GM23338 (cell line): ENCODE results near the gene PPFIBP1.
"Not testable (repeated sequence)": the region's sequence is repeated elsewhere in the genome, so short reads cannot be mapped to it uniquely, and the experiment has no call there.

Experiments used
- EZH2 ChIP-seq: fragments of 200-600 bp; sonication (generic); IDR thresholded peaks from one replicate; pipeline ENCODE4 v1.8.0; 2017; ENCODE audit warnings: antibody characterized with exemption, mild to moderate bottlenecking, low read depth; ENCODE audit not compliant: unreplicated experiment
- EZH2phosphoT487 ChIP-seq: fragments of 200-600 bp; sonication (generic); IDR thresholded peaks from one replicate; pipeline ENCODE4 v1.8.1; 2018; ENCODE audit warnings: antibody characterized with exemption; ENCODE audit not compliant: unreplicated experiment
- JUNB ChIP-seq: IDR thresholded peaks from one replicate; pipeline ENCODE4 v1.6.1; 2016; ENCODE audit warnings: antibody characterized with exemption; ENCODE audit not compliant: unreplicated experiment
- POLR2AphosphoS5 ChIP-seq: IDR thresholded peaks from 2 replicates; pipeline ENCODE4 v1.6.1; 2016; ENCODE audit warnings: antibody characterized with exemption, low read depth
- ZNF114 ChIP-seq: fragments of 250-450 bp; sonication (Bioruptor Pico); IDR thresholded peaks from 2 replicates; pipeline ENCODE4 v1.5.0; 2020; ENCODE audit warnings: mild to moderate bottlenecking, moderate library complexity
- TF ChIP-seq, protein P1 (sequence below): IDR thresholded peaks from one replicate; pipeline ENCODE4 v1.6.1; 2018; ENCODE audit warnings: antibody characterized with exemption; ENCODE audit not compliant: unreplicated experiment
- TF ChIP-seq, protein P2 (sequence below), 2 experiments: fragments of 200-600 bp in 1 of 2; sonication (generic) in 1 of 2; conservative IDR thresholded peaks; 2 replicates each; pipeline versions ENCODE4 v1.5.1 to v1.6.1; 2016 to 2017; ENCODE audit warnings: antibody characterized with exemption in 2 of 2, low read depth in 2 of 2, mild to moderate bottlenecking in 2 of 2, moderate library complexity in 1 of 2

DNA sequence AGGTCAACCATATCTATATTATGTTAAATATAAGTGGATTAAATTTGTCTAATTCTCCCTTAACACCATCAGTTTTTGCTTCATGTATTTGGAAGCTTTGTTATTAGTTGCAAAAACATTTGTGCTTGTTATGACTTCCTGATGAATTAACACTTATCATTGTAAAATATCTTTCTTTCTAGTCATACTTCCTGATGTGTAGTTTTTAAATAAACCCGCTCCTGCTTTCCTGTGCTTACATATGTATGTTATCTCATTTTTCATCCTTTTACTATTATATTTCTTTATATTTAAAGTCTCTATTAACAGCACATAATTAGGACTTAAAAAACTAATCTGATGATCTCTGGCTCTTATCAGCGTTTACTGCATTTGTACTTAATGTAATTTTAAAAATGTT, 106.2 kb downstream of the PPFIBP1 start:
- not testable (repeated sequence) for TF ChIP-seq POLR2AphosphoS5; ZNF114 (CRISPR knock-in tag); JUNB; EZH2phosphoT487; EZH2
- TF ChIP-seq, protein P1, sequence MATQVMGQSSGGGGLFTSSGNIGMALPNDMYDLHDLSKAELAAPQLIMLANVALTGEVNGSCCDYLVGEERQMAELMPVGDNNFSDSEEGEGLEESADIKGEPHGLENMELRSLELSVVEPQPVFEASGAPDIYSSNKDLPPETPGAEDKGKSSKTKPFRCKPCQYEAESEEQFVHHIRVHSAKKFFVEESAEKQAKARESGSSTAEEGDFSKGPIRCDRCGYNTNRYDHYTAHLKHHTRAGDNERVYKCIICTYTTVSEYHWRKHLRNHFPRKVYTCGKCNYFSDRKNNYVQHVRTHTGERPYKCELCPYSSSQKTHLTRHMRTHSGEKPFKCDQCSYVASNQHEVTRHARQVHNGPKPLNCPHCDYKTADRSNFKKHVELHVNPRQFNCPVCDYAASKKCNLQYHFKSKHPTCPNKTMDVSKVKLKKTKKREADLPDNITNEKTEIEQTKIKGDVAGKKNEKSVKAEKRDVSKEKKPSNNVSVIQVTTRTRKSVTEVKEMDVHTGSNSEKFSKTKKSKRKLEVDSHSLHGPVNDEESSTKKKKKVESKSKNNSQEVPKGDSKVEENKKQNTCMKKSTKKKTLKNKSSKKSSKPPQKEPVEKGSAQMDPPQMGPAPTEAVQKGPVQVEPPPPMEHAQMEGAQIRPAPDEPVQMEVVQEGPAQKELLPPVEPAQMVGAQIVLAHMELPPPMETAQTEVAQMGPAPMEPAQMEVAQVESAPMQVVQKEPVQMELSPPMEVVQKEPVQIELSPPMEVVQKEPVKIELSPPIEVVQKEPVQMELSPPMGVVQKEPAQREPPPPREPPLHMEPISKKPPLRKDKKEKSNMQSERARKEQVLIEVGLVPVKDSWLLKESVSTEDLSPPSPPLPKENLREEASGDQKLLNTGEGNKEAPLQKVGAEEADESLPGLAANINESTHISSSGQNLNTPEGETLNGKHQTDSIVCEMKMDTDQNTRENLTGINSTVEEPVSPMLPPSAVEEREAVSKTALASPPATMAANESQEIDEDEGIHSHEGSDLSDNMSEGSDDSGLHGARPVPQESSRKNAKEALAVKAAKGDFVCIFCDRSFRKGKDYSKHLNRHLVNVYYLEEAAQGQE, result not testable (repeated sequence)
- TF ChIP-seq, protein P2, sequence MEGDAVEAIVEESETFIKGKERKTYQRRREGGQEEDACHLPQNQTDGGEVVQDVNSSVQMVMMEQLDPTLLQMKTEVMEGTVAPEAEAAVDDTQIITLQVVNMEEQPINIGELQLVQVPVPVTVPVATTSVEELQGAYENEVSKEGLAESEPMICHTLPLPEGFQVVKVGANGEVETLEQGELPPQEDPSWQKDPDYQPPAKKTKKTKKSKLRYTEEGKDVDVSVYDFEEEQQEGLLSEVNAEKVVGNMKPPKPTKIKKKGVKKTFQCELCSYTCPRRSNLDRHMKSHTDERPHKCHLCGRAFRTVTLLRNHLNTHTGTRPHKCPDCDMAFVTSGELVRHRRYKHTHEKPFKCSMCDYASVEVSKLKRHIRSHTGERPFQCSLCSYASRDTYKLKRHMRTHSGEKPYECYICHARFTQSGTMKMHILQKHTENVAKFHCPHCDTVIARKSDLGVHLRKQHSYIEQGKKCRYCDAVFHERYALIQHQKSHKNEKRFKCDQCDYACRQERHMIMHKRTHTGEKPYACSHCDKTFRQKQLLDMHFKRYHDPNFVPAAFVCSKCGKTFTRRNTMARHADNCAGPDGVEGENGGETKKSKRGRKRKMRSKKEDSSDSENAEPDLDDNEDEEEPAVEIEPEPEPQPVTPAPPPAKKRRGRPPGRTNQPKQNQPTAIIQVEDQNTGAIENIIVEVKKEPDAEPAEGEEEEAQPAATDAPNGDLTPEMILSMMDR (conservative IDR thresholded peaks at IDR 0.05; ENCODE audit: low read depth in 2 of 2), result not testable (repeated sequence)
